Endothelial cell of umbilical vein (primary cell): Measurements from ENCODE around the gene SP6. TPM values are rescaled to one million over a fixed set of nuclear protein-coding genes. Genes with fewer than 3 reads are reported as not detected.

Experiments
- BruUV-seq: library from RNA; stranded (reverse); fragments of 400-500 nt; replicated peaks from 2 replicates; lab custom pipeline; 2021; lab: Mats Ljungman, UMichigan
- CTCF ChIA-PET: fragments of 300-600, 350-600 bp; sonication (Branson Sonifier 250); formaldehyde crosslinking; loops from one replicate; lab custom pipeline; 2021; ENCODE audit warnings: antibody characterized with exemption, inconsistent platforms; lab: Charles Lee
- POLR2A ChIA-PET: fragments of 300-600, 350-600 bp; sonication (Branson Sonifier 250); formaldehyde crosslinking; loops from one replicate; lab custom pipeline; 2021; ENCODE audit warnings: antibody characterized with exemption, inconsistent platforms; lab: Charles Lee
- DNase-seq: peaks from one replicate; pipeline ENCODE4 v3.0.0-alpha.2; 2011; ENCODE audit warnings: low read depth, low spot score
- FAIRE-seq: peaks from 2 replicates; lab custom pipeline; 2011; peaks lifted over from hg19 to GRCh38; lab: Jason Lieb, UNC
- H2AFZ ChIP-seq: 2 replicates; pipeline ENCODE4 v1.6.0; 2012; ENCODE audit warnings: low read depth, low read length, control low read depth, inconsistent platforms
- H3K27ac ChIP-seq: 2 replicates; pipeline ENCODE4 v1.5.1; 2011; ENCODE audit warnings: low read depth, mild to moderate bottlenecking, control low read depth, low read length, moderate library complexity; ENCODE audit not compliant: insufficient read depth
- H3K27me3 ChIP-seq, 2 experiments: 2 replicates each; pipeline versions ENCODE4 v1.6.0 to v1.6.1; 2011; ENCODE audit warnings: low read length in 2 of 2, mixed read lengths in 1 of 2; ENCODE audit not compliant: control insufficient read depth in 2 of 2, insufficient read depth in 2 of 2
- H3K36me3 ChIP-seq, 2 experiments: 2 replicates in 1 of 2; 3 replicates in 1 of 2; pipeline ENCODE4 v1.5.1; 2011; ENCODE audit warnings: low read length in 2 of 2, mild to moderate bottlenecking in 1 of 2, moderate library complexity in 1 of 2; ENCODE audit not compliant: control insufficient read depth in 2 of 2, insufficient read depth in 2 of 2; ENCODE audit errors: extremely low read depth in 1 of 2
- H3K4me1 ChIP-seq: 3 replicates; pipeline ENCODE4 v1.5.1; 2011; ENCODE audit warnings: mild to moderate bottlenecking, low read length; ENCODE audit not compliant: control insufficient read depth, insufficient read depth; ENCODE audit errors: extremely low read depth
- H3K4me2 ChIP-seq: 2 replicates; pipeline ENCODE4 v1.6.1; 2011; ENCODE audit warnings: low read length, control low read depth, mixed read lengths; ENCODE audit not compliant: insufficient read depth
- H3K4me3 ChIP-seq, 3 experiments: fragments of 200-600 bp in 1 of 3; sonication (generic), shearing (Covaris generic) in 1 of 3; replicated peaks in 1 of 3; 2 replicates each; pipeline ENCODE4 v1.5.1; 2011 to 2016; ENCODE audit warnings: control low read depth in 3 of 3, low read length in 3 of 3, mild to moderate bottlenecking in 2 of 3, inconsistent platforms in 1 of 3, low read depth in 1 of 3, moderate library complexity in 1 of 3; ENCODE audit not compliant: insufficient read depth in 1 of 3
- H3K79me2 ChIP-seq: 2 replicates; pipeline ENCODE4 v1.6.0; 2012; ENCODE audit warnings: low read length, inconsistent platforms; ENCODE audit not compliant: control insufficient read depth, insufficient read depth
- H3K9ac ChIP-seq: replicated peaks from 2 replicates; pipeline ENCODE3; 2011; ENCODE audit warnings: low read length, control low read depth; ENCODE audit not compliant: insufficient read depth; ENCODE audit errors: extremely low read depth
- H3K9me1 ChIP-seq: replicated peaks from 3 replicates; pipeline ENCODE4 v1.6.0; 2011; ENCODE audit warnings: mild to moderate bottlenecking, low read length; ENCODE audit not compliant: control insufficient read depth, insufficient read depth; ENCODE audit errors: extremely low read depth
- H3K9me3 ChIP-seq: replicated peaks from 2 replicates; pipeline ENCODE4 v1.5.1; 2012; ENCODE audit warnings: low read length, inconsistent platforms; ENCODE audit not compliant: control insufficient read depth, insufficient read depth
- H4K20me1 ChIP-seq: replicated peaks from 2 replicates; pipeline ENCODE3; 2011; ENCODE audit warnings: mild to moderate bottlenecking, low read length; ENCODE audit not compliant: control insufficient read depth, insufficient read depth; ENCODE audit errors: extremely low read depth
- EZH2 ChIP-seq: IDR thresholded peaks from 2 replicates; pipeline ENCODE4 v1.6.1; 2012; ENCODE audit warnings: borderline replicate concordance, low read depth, mild to moderate bottlenecking, moderate library complexity, low read length, inconsistent platforms; ENCODE audit not compliant: severe bottlenecking
- GATA2 ChIP-seq: IDR thresholded peaks from 2 replicates; pipeline ENCODE4 v1.7.0; 2011; ENCODE audit warnings: low read depth, mild to moderate bottlenecking, moderate library complexity, mixed read lengths, low read length; ENCODE audit not compliant: insufficient read length, insufficient read depth
- dilution Hi-C: fragments of 300-500 bp; cut with MboI; formaldehyde crosslinking; loops from one replicate; pipeline ENCODE4 v1.15.0; 2019; ENCODE audit warnings: low sequenced_read_pairs; ENCODE audit not compliant: extremely low pct_ligation_motif_present
- intact Hi-C: fragments of 100-400 bp; cut with micrococcal nuclease; formaldehyde crosslinking; loops from one replicate; pipeline ENCODE4 v1.10.0; 2022
- polyA plus RNA-seq, 4 experiments: library from polyadenylated mRNA; depleted of rRNA in 3 of 4; stranded (reverse) in 3 of 4; unstranded in 1 of 4; fragments of >200 nt; gene quantifications; 2 replicates each; pipeline versions ENCODE4 v1.2.1 to v1.2.3, GENCODE V29; 2011 to 2012; ENCODE audit warnings: missing spikeins in 1 of 4
- total RNA-seq: library from RNA; stranded (reverse); gene quantifications from 2 replicates; pipeline ENCODE4 v1.2.3, GENCODE V29; 2021

Gene SP6
- total and polyA plus RNA-seq, 2 donors (not counting 3 experiments of a cell fraction or from before 2014, with no cell fraction given), result 0.11 to 1.3 TPM

GRCh38 chr17:47899643-47900042 is 48.7 kb upstream of the SP6 start:
- no peaks in the 10 kb centered on the region for H3K27me3 ChIP-seq
- H3K79me2 ChIP-seq, result peaks cover 7% of the 10 kb centered on the region
- no TSS peak for BruUV-seq
- ChIA-PET CTCF (interaction anchor here (0.9 kb wide), 1 partner anchor 57 kb away, joined by 3 read pairs; no protein-coding TSS in a partner anchor), POLR2A (no interaction called here)
- H3K9me1 ChIP-seq, result no peaks in the 10 kb centered on the region
- H3K4me1 ChIP-seq, result peaks cover 13% of the 10 kb centered on the region
- dilution Hi-C loops, result no loop called here
- H4K20me1 ChIP-seq, result no peaks in the 10 kb centered on the region
- H3K9me3 ChIP-seq, result no peaks in the 10 kb centered on the region
- TF ChIP-seq GATA2 (no peak), EZH2 (no peak)
- FAIRE-seq (no peak), DNase-seq (no peak)
- H3K27ac ChIP-seq, result no peak overlapping the region
- intact Hi-C loops, result no loop called here
- no peak overlapping the region for H3K9ac ChIP-seq
- H2AFZ ChIP-seq, result no peak overlapping the region
- no peak overlapping the region for H3K4me3 ChIP-seq
- H3K36me3 ChIP-seq, result no peaks in the 10 kb centered on the region
- no peak overlapping the region for H3K4me2 ChIP-seq

DNA sequence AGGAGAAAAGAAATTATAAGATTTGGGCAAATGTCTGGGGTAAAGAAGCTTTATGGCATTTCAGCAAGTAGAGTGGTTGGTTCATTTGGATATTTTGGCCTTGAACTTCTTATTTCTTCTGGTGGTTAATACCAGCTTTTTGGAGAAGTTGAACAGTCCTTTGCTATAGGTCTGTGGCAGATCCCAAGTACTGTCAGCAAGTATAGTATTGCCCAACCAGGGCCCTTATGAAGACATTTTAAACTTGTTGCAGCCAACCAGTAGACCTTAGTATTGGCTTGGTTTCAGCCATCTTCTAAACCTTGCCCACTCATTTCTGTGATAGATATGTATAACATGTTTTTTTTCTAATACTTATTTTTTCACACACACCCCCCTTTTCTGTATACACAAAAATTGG is 47.3 kb upstream of the SP6 start:
- no peaks in the 10 kb centered on the region for H3K27me3 ChIP-seq
- FAIRE-seq (peak; percentile 63), DNase-seq (no peak)
- H3K9ac ChIP-seq, result no peak overlapping the region
- H3K79me2 ChIP-seq, result peaks cover 7% of the 10 kb centered on the region
- no peaks in the 10 kb centered on the region for H3K36me3 ChIP-seq
- no peak overlapping the region for H3K27ac ChIP-seq
- BruUV-seq, result no TSS peak
- no peak for TF ChIP-seq EZH2
- intact Hi-C loops (no loop called here), dilution Hi-C loops (no loop called here)
- ChIA-PET CTCF (no interaction called here), POLR2A (no interaction called here)
- H3K9me3 ChIP-seq, result no peaks in the 10 kb centered on the region
- no peak overlapping the region for H2AFZ ChIP-seq
- H3K9me1 ChIP-seq, result no peaks in the 10 kb centered on the region
- H3K4me1 ChIP-seq, result peaks cover 15% of the 10 kb centered on the region
- H3K4me3 ChIP-seq, result no peak overlapping the region
- H3K4me2 ChIP-seq, result no peak overlapping the region
- no peaks in the 10 kb centered on the region for H4K20me1 ChIP-seq
